ENCODE data around the gene ZAR1. TPM values are rescaled to one million over a fixed set of nuclear protein-coding genes. Genes with fewer than 3 reads are reported as not detected.

Gene ZAR1
- total and polyA plus RNA-seq, 2 experiments from 2014 or later, result not detected

DNA sequence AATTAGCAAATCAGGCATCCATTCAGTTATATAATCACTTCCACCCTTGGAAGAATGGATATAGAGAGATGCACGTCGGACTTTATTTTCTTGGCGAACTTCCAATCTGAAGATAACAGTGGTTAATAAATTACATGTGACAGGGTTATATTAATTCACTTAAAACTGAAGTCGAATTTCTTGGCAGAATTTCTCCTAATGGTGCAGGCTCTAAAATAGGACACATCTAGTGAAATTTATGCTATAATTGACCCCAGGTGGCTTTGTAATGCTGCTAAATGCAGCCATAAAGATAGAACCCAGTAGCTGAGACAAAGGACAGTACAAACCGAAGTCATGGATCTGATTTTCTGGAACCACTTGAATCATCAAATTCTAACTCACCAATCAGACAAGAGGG lies 27.7 kb upstream of the ZAR1 start:
- H3K4me1 ChIP-seq (ENCODE audit: insufficient read depth), result no peaks in the 10 kb centered on the region
- H3K27me3 ChIP-seq (replicated peaks; ENCODE audit: insufficient read depth), result peaks cover 12% of the 10 kb centered on the region; the same call in 1 of the 2 replicates
- TF ChIP-seq EZH2 (IDR thresholded peaks at IDR 0.05; ENCODE audit: insufficient read depth, poor library complexity, severe bottlenecking) (no peak), EZH2phosphoT487 (IDR thresholded peaks at IDR 0.05; ENCODE audit: insufficient read depth, low read depth) (no peak)
- H4K20me1 ChIP-seq (ENCODE audit: insufficient read depth), result no peaks in the 10 kb centered on the region
- H3K9me2 ChIP-seq (ENCODE audit: insufficient read depth), result no peaks in the 10 kb centered on the region
- no peaks in the 10 kb centered on the region for H3K36me3 ChIP-seq (ENCODE audit: low read depth)
- no peaks in the 10 kb centered on the region for H3K9me3 ChIP-seq (ENCODE audit: low read depth)
- H3K4me3 ChIP-seq, result no peak overlapping the region
- no peak overlapping the region for H2AFZ ChIP-seq
- H3F3A ChIP-seq (ENCODE audit: insufficient read depth), result no peaks in the 10 kb centered on the region
- no peak overlapping the region for H3K27ac ChIP-seq
- no peaks in the 10 kb centered on the region for H3K79me2 ChIP-seq (ENCODE audit: insufficient read depth)
- 3% methylated on average over 5 of the region's 5 CpGs for WGBS, 2 experiments (ENCODE audit: low coverage in 1 of 2, low lambda C conversion rate in 2 of 2, missing lambda C conversion rate in 2 of 2)
- no peak for DNase-seq
- H3K4me2 ChIP-seq (ENCODE audit: unreplicated experiment), result no peak overlapping the region
- no peak overlapping the region for H3K9ac ChIP-seq
- in situ Hi-C loops (cut with MboI), result no loop called here

DNA sequence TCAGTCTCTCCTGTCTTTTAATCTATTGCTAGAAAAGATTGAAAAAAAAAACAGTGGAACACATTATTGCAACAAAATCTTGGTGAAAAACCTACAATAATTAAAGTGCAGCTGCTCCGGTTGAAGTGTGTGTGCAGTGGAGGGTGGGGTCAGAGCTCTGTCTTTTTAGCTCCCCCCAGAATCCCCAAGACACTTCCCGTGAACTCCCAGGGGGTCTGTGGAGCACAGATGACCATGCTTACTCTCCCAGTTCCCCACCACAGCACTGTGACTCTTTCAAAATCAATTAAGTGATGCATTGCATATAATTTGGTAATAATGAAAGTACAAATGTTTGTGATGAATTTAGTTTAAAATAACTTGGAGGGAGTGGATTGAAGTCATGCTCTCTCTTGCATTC lies 22.6 kb upstream of the ZAR1 start:
- H3K9me3 ChIP-seq (ENCODE audit: low read depth), result no peaks in the 10 kb centered on the region
- H3K4me1 ChIP-seq (ENCODE audit: insufficient read depth), result 0 out of 2 replicates have a peak, but pooled peaks cover 7% of the 10 kb centered on the region
- TF ChIP-seq EZH2 (IDR thresholded peaks at IDR 0.05; ENCODE audit: insufficient read depth, poor library complexity, severe bottlenecking) (no peak), EZH2phosphoT487 (IDR thresholded peaks at IDR 0.05; ENCODE audit: insufficient read depth, low read depth) (no peak)
- no peak overlapping the region for H2AFZ ChIP-seq
- no peak for DNase-seq
- WGBS, 2 experiments (ENCODE audit: low coverage in 1 of 2, low lambda C conversion rate in 2 of 2, missing lambda C conversion rate in 2 of 2), result 23 to 25% methylated on average over 2 of the region's 2 CpGs
- H4K20me1 ChIP-seq (ENCODE audit: insufficient read depth), result no peaks in the 10 kb centered on the region
- no peak overlapping the region for H3K9ac ChIP-seq
- no peak overlapping the region for H3K4me3 ChIP-seq
- no peaks in the 10 kb centered on the region for H3K79me2 ChIP-seq (ENCODE audit: insufficient read depth)
- H3K27ac ChIP-seq, result no peak overlapping the region
- no peaks in the 10 kb centered on the region for H3K36me3 ChIP-seq (ENCODE audit: low read depth)
- peaks cover 7% of the 10 kb centered on the region; the same call in 1 of the 2 replicates for H3K27me3 ChIP-seq (replicated peaks; ENCODE audit: insufficient read depth)
- no peaks in the 10 kb centered on the region for H3K9me2 ChIP-seq (ENCODE audit: insufficient read depth)
- no peaks in the 10 kb centered on the region for H3F3A ChIP-seq (ENCODE audit: insufficient read depth)
- in situ Hi-C loops (cut with MboI), result no loop called here
- no peak overlapping the region for H3K4me2 ChIP-seq (ENCODE audit: unreplicated experiment)

DNA sequence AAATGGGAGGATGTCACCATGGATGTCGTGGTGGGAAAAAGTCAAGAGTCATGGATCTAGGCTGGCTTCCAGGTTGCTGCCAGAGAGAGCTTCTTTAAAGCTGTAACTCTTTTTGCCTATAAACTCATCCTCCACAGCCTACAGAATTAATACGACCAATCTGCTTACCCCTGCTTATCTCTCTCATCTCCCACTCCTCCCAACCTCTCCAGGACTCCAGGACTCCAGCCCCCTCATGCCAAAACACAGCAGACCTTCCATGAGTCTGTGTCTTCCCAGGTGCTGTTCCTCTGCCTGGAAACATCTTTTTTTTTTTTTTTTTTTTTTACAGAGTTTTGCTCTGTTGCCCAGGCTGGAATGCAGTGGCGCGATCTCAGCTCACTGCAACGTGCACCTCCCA lies 22.2 kb upstream of the ZAR1 start:
- in situ Hi-C loops (cut with MboI), result no loop called here
- H3K4me3 ChIP-seq, result no peak overlapping the region
- WGBS, 2 experiments (ENCODE audit: low coverage in 1 of 2, low lambda C conversion rate in 2 of 2, missing lambda C conversion rate in 2 of 2), result 51 to 77% methylated on average over 4 to 5 of the region's 5 CpGs
- no peak for TF ChIP-seq EZH2 (IDR thresholded peaks at IDR 0.05; ENCODE audit: insufficient read depth, poor library complexity, severe bottlenecking)
- TF ChIP-seq EZH2phosphoT487 (IDR thresholded peaks at IDR 0.05; ENCODE audit: insufficient read depth, low read depth), result no peak
- H3K36me3 ChIP-seq (ENCODE audit: low read depth), result no peaks in the 10 kb centered on the region
- H3K4me2 ChIP-seq (ENCODE audit: unreplicated experiment), result no peak overlapping the region
- H3K27me3 ChIP-seq (replicated peaks; ENCODE audit: insufficient read depth), result peaks cover 4% of the 10 kb centered on the region; the same call in 1 of the 2 replicates
- H4K20me1 ChIP-seq (ENCODE audit: insufficient read depth), result no peaks in the 10 kb centered on the region
- H3K4me1 ChIP-seq (ENCODE audit: insufficient read depth), result 0 out of 2 replicates have a peak, but pooled peaks cover 7% of the 10 kb centered on the region
- H3K9ac ChIP-seq, result no peak overlapping the region
- H3K27ac ChIP-seq, result no peak overlapping the region
- no peaks in the 10 kb centered on the region for H3K79me2 ChIP-seq (ENCODE audit: insufficient read depth)
- H2AFZ ChIP-seq, result no peak overlapping the region
- no peaks in the 10 kb centered on the region for H3F3A ChIP-seq (ENCODE audit: insufficient read depth)
- no peak for DNase-seq
- H3K9me2 ChIP-seq (ENCODE audit: insufficient read depth), result no peaks in the 10 kb centered on the region
- no peaks in the 10 kb centered on the region for H3K9me3 ChIP-seq (ENCODE audit: low read depth)

DNA sequence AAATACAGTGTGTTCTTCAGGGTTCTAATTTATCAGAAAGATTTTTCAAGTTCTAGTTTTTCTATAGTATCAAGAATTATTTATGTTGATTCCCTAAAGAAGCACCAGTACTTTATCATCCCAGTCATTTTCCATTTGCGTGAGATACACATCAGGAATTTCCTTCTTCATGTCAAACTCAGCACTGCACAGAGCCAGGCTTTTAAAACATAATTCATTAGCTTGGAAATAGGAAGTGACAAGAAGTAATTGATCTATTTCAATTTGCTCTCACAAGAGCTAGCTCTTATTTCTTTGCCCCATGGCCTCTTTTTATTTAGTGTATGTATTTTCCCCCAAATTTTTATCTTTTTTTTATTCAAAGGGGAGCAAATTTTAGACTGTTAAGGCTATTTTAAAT lies 19.9 kb upstream of the ZAR1 start:
- in situ Hi-C loops (cut with MboI), result no loop called here
- Histone ChIP-seq H3K4me2 (ENCODE audit: unreplicated experiment) (no peak overlapping the region), H3K36me3 (ENCODE audit: low read depth) (no peaks in the 10 kb centered on the region)

DNA sequence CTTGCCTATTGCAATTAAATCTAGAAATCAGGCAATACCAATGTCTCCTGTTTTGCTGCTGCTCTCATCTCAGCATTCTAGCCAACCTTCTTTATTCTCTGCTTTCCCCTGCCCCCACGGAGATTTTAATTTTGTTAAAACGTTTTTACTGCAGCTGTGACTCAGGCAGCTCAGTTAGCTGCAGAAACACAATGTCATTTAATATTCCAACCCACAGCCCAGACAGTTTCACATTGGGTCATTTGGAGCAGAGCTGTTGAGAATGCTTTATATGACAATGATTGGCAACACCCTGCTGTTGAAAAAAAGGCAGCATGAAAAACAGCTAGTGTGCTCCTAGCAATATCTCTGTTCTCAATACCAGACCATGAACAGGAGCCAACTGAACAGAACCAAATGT lies 19.5 kb upstream of the ZAR1 start:
- in situ Hi-C loops (cut with MboI), result no loop called here
- no peaks in the 10 kb centered on the region for H3F3A ChIP-seq (ENCODE audit: insufficient read depth)

More for the DNA sequence above, 19.9 kb upstream of the ZAR1 start:
- Histone ChIP-seq H4K20me1 (ENCODE audit: insufficient read depth) (no peaks in the 10 kb centered on the region), H2AFZ (no peak overlapping the region), H3K79me2 (ENCODE audit: insufficient read depth) (no peaks in the 10 kb centered on the region), H3K9ac (no peak overlapping the region), H3K27me3 (replicated peaks; ENCODE audit: insufficient read depth) (no peaks in the 10 kb centered on the region), H3K9me2 (ENCODE audit: insufficient read depth) (no peaks in the 10 kb centered on the region), H3K4me3 (no peak overlapping the region), H3F3A (ENCODE audit: insufficient read depth) (no peaks in the 10 kb centered on the region), H3K9me3 (ENCODE audit: low read depth) (no peaks in the 10 kb centered on the region), H3K4me1 (ENCODE audit: insufficient read depth) (0 out of 2 replicates have a peak, but pooled peaks cover 7% of the 10 kb centered on the region), H3K27ac (no peak overlapping the region)
- TF ChIP-seq EZH2phosphoT487 (IDR thresholded peaks at IDR 0.05; ENCODE audit: insufficient read depth, low read depth) (no peak), EZH2 (IDR thresholded peaks at IDR 0.05; ENCODE audit: insufficient read depth, poor library complexity, severe bottlenecking) (no peak)
- DNase-seq, result no peak
- 50 to 54% methylated on average over 1 of the region's 1 CpG for WGBS, 2 experiments (ENCODE audit: low coverage in 1 of 2, low lambda C conversion rate in 2 of 2, missing lambda C conversion rate in 2 of 2)

More for the DNA sequence above, 19.5 kb upstream of the ZAR1 start:
- no peaks in the 10 kb centered on the region for H3K36me3 ChIP-seq (ENCODE audit: low read depth)
- no peaks in the 10 kb centered on the region for H3K79me2 ChIP-seq (ENCODE audit: insufficient read depth)
- no peak overlapping the region for H3K9ac ChIP-seq
- 0 out of 2 replicates have a peak, but pooled peaks cover 7% of the 10 kb centered on the region for H3K4me1 ChIP-seq (ENCODE audit: insufficient read depth)
- H3K4me2 ChIP-seq (ENCODE audit: unreplicated experiment), result no peak overlapping the region
- H3K27me3 ChIP-seq (replicated peaks; ENCODE audit: insufficient read depth), result no peaks in the 10 kb centered on the region
- no peaks in the 10 kb centered on the region for H3K9me2 ChIP-seq (ENCODE audit: insufficient read depth)
- H4K20me1 ChIP-seq (ENCODE audit: insufficient read depth), result no peaks in the 10 kb centered on the region
- WGBS, 2 experiments (ENCODE audit: low coverage in 1 of 2, low lambda C conversion rate in 2 of 2, missing lambda C conversion rate in 2 of 2), result 3 to 5% methylated on average over 2 of the region's 2 CpGs
- TF ChIP-seq EZH2phosphoT487 (IDR thresholded peaks at IDR 0.05; ENCODE audit: insufficient read depth, low read depth), result no peak
- no peak for TF ChIP-seq EZH2 (IDR thresholded peaks at IDR 0.05; ENCODE audit: insufficient read depth, poor library complexity, severe bottlenecking)
- no peak overlapping the region for H3K4me3 ChIP-seq
- peak; percentile 33 for DNase-seq
- H2AFZ ChIP-seq, result no peak overlapping the region
- no peak overlapping the region for H3K27ac ChIP-seq
- H3K9me3 ChIP-seq (ENCODE audit: low read depth), result no peaks in the 10 kb centered on the region
